ENCODE measurements around the gene HAPLN1.
A peak's percentile ranks its signal among the peaks of the same experiment; 100 is the strongest.

The HAPLN1 gene

DNA sequence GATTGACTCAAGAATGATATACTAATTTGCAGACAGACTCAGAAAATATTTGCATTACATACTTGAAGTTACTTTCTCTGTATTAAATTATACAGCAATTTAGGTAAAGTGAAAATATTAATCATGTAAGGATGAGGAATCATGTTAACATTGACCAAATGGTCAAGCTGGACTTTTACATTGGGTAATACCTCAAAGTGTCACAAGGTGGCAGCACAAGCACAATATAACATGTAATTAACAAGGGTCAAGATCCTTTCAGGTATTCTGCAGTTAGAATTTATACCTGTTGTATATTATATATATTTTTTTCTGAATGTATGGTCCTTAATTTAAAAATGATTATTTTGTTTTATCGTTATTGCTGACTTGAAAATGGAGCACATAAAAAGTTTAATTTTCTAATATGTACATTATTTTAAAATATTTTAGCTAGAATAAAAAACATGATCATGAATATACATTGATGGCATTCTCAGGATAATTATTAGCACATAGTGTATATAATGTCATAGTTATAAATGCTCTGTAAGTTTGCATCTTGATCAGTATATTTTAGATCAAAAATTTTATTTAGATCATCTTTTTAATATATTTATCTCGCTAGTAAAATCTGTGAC lies 8.6 kb downstream of the HAPLN1 start:
- H2AK5ac ChIP-seq (ENCODE audit: low read length), result no peak overlapping the region
- H4K91ac ChIP-seq (ENCODE audit: low read depth, low read length), result no peak overlapping the region
- no peaks in the 10 kb centered on the region for H3K9me3 ChIP-seq (ENCODE audit: insufficient read depth, low read depth, low read length)
- no CpG with 5 or more reads among the region's 2 CpGs for WGBS (ENCODE audit: extremely low coverage, insufficient coverage, insufficient read length)
- H3K4ac ChIP-seq (ENCODE audit: low read depth, low read length), result no peak overlapping the region
- peak; percentile 52 to 92 for DNase-seq
- no peak overlapping the region for H3K9ac ChIP-seq (ENCODE audit: low read length)
- no peak overlapping the region for H3K14ac ChIP-seq (ENCODE audit: low read length)
- H4K12ac ChIP-seq (ENCODE audit: low read depth, low read length), result no peak overlapping the region
- H4K8ac ChIP-seq (ENCODE audit: low read depth, low read length), result no peak overlapping the region
- no peak overlapping the region for H2BK12ac ChIP-seq (ENCODE audit: low read length)
- H3K4me3 ChIP-seq (ENCODE audit: low read depth, low read length), result no peak overlapping the region
- no peak overlapping the region for H2BK120ac ChIP-seq (ENCODE audit: insufficient read depth, low read length, poor library complexity)
- H3K4me2 ChIP-seq (ENCODE audit: low read length), result no peak overlapping the region
- no peak overlapping the region for H2BK5ac ChIP-seq (ENCODE audit: low read depth, low read length, poor library complexity)
- no peak overlapping the region for H3K23ac ChIP-seq (ENCODE audit: low read length)
- H3K18ac ChIP-seq (ENCODE audit: low read length), result no peak overlapping the region
- no peaks in the 10 kb centered on the region for H3K27me3 ChIP-seq (ENCODE audit: insufficient read depth, low read length)
- H3K27ac ChIP-seq (ENCODE audit: low read depth, low read length), result no peak overlapping the region
- no peaks in the 10 kb centered on the region for H3K36me3 ChIP-seq (ENCODE audit: control insufficient read depth in 1 of 2, insufficient read depth in 2 of 2, low read length in 2 of 2)
- no peaks in the 10 kb centered on the region for H3K79me2 ChIP-seq (ENCODE audit: control insufficient read depth, insufficient read depth, low read length, poor library complexity)
- H2AFZ ChIP-seq (ENCODE audit: insufficient read depth, low read length, poor library complexity), result no peak overlapping the region
- H3K79me1 ChIP-seq (ENCODE audit: low read length), result peaks cover 5% of the 10 kb centered on the region
- peaks cover 7 to 11% of the 10 kb centered on the region in 2 experiments for H3K4me1 ChIP-seq (ENCODE audit: control insufficient read depth in 1 of 2, insufficient read depth in 2 of 2, low read length in 2 of 2)

DNA sequence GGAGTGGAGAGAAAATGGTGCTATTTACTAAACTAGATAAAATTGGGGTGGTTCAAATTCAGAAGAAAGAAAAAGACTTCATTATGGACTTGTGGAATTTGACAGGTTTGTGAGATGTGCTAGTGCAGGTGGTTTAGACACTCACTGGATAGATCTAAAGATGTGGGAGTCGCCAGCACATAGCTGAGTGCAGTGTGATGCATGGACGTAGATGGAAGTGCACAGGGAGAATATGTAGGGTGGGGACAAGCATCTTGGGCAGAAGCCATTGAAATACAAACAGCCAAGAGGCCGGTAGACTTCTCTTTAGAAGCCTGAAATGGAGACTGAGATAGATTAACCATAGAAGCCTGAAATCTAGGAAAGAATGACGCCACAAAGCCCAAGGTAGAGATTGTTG lies 10.7 kb downstream of the HAPLN1 start:
- Histone ChIP-seq H3K14ac (ENCODE audit: low read length) (no peak overlapping the region), H4K91ac (ENCODE audit: low read depth, low read length) (no peak overlapping the region), H3K4me1 (ENCODE audit: control insufficient read depth in 1 of 2, insufficient read depth in 2 of 2, low read length in 2 of 2) (peaks cover 3 to 6% of the 10 kb centered on the region in 2 experiments), H3K4me3 (ENCODE audit: low read depth, low read length) (no peak overlapping the region), H3K9ac (ENCODE audit: low read length) (no peak overlapping the region), H2BK5ac (ENCODE audit: low read depth, low read length, poor library complexity) (no peak overlapping the region), H3K79me1 (ENCODE audit: low read length) (no peaks in the 10 kb centered on the region), H2BK12ac (ENCODE audit: low read length) (no peak overlapping the region), H3K4ac (ENCODE audit: low read depth, low read length) (no peak overlapping the region), H2BK120ac (ENCODE audit: insufficient read depth, low read length, poor library complexity) (no peak overlapping the region), H3K18ac (ENCODE audit: low read length) (no peak overlapping the region), H3K27me3 (ENCODE audit: insufficient read depth, low read length) (no peaks in the 10 kb centered on the region), H3K4me2 (ENCODE audit: low read length) (no peak overlapping the region), H3K23ac (ENCODE audit: low read length) (no peak overlapping the region), H3K27ac (ENCODE audit: low read depth, low read length) (no peak overlapping the region), H4K12ac (ENCODE audit: low read depth, low read length) (no peak overlapping the region), H3K79me2 (ENCODE audit: control insufficient read depth, insufficient read depth, low read length, poor library complexity) (no peaks in the 10 kb centered on the region), H4K8ac (ENCODE audit: low read depth, low read length) (no peak overlapping the region), H3K9me3 (ENCODE audit: insufficient read depth, low read depth, low read length) (no peaks in the 10 kb centered on the region), H2AK5ac (ENCODE audit: low read length) (no peak overlapping the region), H2AFZ (ENCODE audit: insufficient read depth, low read length, poor library complexity) (no peak overlapping the region), H3K36me3 (ENCODE audit: control insufficient read depth in 1 of 2, insufficient read depth in 2 of 2, low read length in 2 of 2) (no peaks in the 10 kb centered on the region)
- DNase-seq, result no peak
- WGBS (ENCODE audit: extremely low coverage, insufficient coverage, insufficient read length), result no CpG with 5 or more reads among the region's 4 CpGs

DNA sequence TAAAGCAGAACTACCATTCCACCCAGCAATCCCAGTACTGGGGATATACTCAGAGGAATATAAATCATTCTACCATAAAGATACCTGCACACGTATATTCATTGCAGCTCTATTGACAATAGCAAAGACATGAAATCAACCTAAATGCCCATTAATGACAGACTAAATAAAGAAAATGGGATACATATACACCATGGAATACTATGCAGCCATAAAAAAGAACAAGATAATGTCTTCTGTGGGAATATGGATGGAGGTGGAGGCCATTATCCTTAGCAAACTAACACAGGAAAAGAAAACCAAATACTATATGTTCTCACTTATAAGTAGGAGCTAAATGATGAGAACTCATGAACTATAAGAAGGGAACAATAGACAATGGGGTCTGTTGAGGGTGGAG lies 12.5 kb downstream of the HAPLN1 start:
- Histone ChIP-seq H4K12ac (ENCODE audit: low read depth, low read length) (no peak overlapping the region), H3K27ac (ENCODE audit: low read depth, low read length) (no peak overlapping the region)
- no CpG with 5 or more reads among the region's 1 CpG for WGBS (ENCODE audit: extremely low coverage, insufficient coverage, insufficient read length)

DNA sequence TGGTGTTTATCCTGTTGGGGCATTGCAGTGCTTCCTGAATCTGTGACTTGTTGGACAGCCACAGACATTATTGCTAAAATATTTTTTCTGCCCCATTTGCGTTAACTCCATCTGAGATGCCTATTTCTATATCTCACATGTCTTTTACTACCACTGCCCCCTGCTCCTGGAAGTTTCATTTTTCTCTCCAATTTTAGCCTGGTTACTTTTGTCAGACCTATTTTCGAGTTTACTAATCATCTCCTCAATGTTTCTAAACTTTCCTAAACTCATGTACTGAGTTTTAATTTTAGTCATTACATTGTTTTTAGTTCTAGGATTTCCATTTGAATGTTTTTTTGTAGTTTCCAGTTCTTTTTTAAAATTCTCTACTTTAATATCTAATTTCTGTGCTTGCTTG lies 17.6 kb downstream of the HAPLN1 start:
- Histone ChIP-seq H2AFZ (ENCODE audit: insufficient read depth, low read length, poor library complexity) (no peak overlapping the region), H3K79me2 (ENCODE audit: control insufficient read depth, insufficient read depth, low read length, poor library complexity) (no peaks in the 10 kb centered on the region), H2AK5ac (ENCODE audit: low read length) (no peak overlapping the region), H3K4me3 (ENCODE audit: low read depth, low read length) (no peak overlapping the region), H3K4me1 (ENCODE audit: control insufficient read depth in 1 of 2, insufficient read depth in 2 of 2, low read length in 2 of 2) (no peaks in the 10 kb centered on the region), H4K91ac (ENCODE audit: low read depth, low read length) (no peak overlapping the region), H3K9ac (ENCODE audit: low read length) (no peak overlapping the region), H4K12ac (ENCODE audit: low read depth, low read length) (no peak overlapping the region), H3K23ac (ENCODE audit: low read length) (no peak overlapping the region), H3K18ac (ENCODE audit: low read length) (no peak overlapping the region), H2BK120ac (ENCODE audit: insufficient read depth, low read length, poor library complexity) (no peak overlapping the region), H3K36me3 (ENCODE audit: control insufficient read depth in 1 of 2, insufficient read depth in 2 of 2, low read length in 2 of 2) (no peaks in the 10 kb centered on the region), H3K27ac (ENCODE audit: low read depth, low read length) (no peak overlapping the region), H3K79me1 (ENCODE audit: low read length) (no peaks in the 10 kb centered on the region), H3K14ac (ENCODE audit: low read length) (no peak overlapping the region), H3K4ac (ENCODE audit: low read depth, low read length) (no peak overlapping the region), H4K8ac (ENCODE audit: low read depth, low read length) (no peak overlapping the region), H3K27me3 (ENCODE audit: insufficient read depth, low read length) (no peaks in the 10 kb centered on the region), H3K4me2 (ENCODE audit: low read length) (no peak overlapping the region), H2BK5ac (ENCODE audit: low read depth, low read length, poor library complexity) (no peak overlapping the region), H2BK12ac (ENCODE audit: low read length) (no peak overlapping the region), H3K9me3 (ENCODE audit: insufficient read depth, low read depth, low read length) (no peaks in the 10 kb centered on the region)
- DNase-seq, result no peak
- no CpG with 5 or more reads among the region's 2 CpGs for WGBS (ENCODE audit: extremely low coverage, insufficient coverage, insufficient read length)

More for the DNA sequence above, 12.5 kb downstream of the HAPLN1 start:
- Histone ChIP-seq H3K4me2 (ENCODE audit: low read length) (no peak overlapping the region), H3K4me1 (ENCODE audit: control insufficient read depth in 1 of 2, insufficient read depth in 2 of 2, low read length in 2 of 2) (no peaks in the 10 kb centered on the region), H4K8ac (ENCODE audit: low read depth, low read length) (no peak overlapping the region), H3K4ac (ENCODE audit: low read depth, low read length) (no peak overlapping the region), H2AFZ (ENCODE audit: insufficient read depth, low read length, poor library complexity) (no peak overlapping the region), H3K36me3 (ENCODE audit: control insufficient read depth in 1 of 2, insufficient read depth in 2 of 2, low read length in 2 of 2) (no peaks in the 10 kb centered on the region), H3K9me3 (ENCODE audit: insufficient read depth, low read depth, low read length) (no peaks in the 10 kb centered on the region), H3K79me2 (ENCODE audit: control insufficient read depth, insufficient read depth, low read length, poor library complexity) (no peaks in the 10 kb centered on the region), H3K4me3 (ENCODE audit: low read depth, low read length) (no peak overlapping the region), H3K9ac (ENCODE audit: low read length) (no peak overlapping the region), H3K27me3 (ENCODE audit: insufficient read depth, low read length) (no peaks in the 10 kb centered on the region), H4K91ac (ENCODE audit: low read depth, low read length) (no peak overlapping the region), H2BK5ac (ENCODE audit: low read depth, low read length, poor library complexity) (no peak overlapping the region), H3K23ac (ENCODE audit: low read length) (no peak overlapping the region), H2BK12ac (ENCODE audit: low read length) (no peak overlapping the region), H3K79me1 (ENCODE audit: low read length) (no peaks in the 10 kb centered on the region), H3K18ac (ENCODE audit: low read length) (no peak overlapping the region), H3K14ac (ENCODE audit: low read length) (no peak overlapping the region), H2BK120ac (ENCODE audit: insufficient read depth, low read length, poor library complexity) (no peak overlapping the region), H2AK5ac (ENCODE audit: low read length) (no peak overlapping the region)
- DNase-seq, result no peak

Data from trophoblast cell (in vitro differentiated cells and primary cell).